Bronchial epithelial cell (primary cell): ENCODE measurements around the gene CDK14. TPM values are rescaled to one million over a fixed set of nuclear protein-coding genes. Genes with fewer than 3 reads are reported as not detected.

Source experiments
- DNase-seq: peaks from one replicate; pipeline ENCODE4 v3.0.0-alpha.2; 2010; ENCODE audit warnings: low read depth
- FAIRE-seq: peaks from 2 replicates; lab custom pipeline; 2011; peaks lifted over from hg19 to GRCh38; lab: Jason Lieb, UNC
- H3K27me3 ChIP-seq: 2 replicates; pipeline ENCODE4 v1.5.1; 2011; ENCODE audit warnings: low read length; ENCODE audit not compliant: control insufficient read depth, insufficient read depth
- H3K36me3 ChIP-seq: 2 replicates; pipeline ENCODE4 v1.5.1; 2011; ENCODE audit warnings: low read length; ENCODE audit not compliant: control insufficient read depth, insufficient read depth
- H3K4me3 ChIP-seq: 2 replicates; pipeline ENCODE4 v1.5.1; 2011; ENCODE audit warnings: mild to moderate bottlenecking, low read depth, low read length, control low read depth
- total RNA-seq: library from RNA; depleted of rRNA; stranded (reverse); fragments of >200 nt; gene quantifications from 2 replicates; pipeline ENCODE4 v1.2.1, GENCODE V29; 2014
- TF ChIP-seq, protein P1 (sequence below): IDR thresholded peaks from 2 replicates; pipeline ENCODE4 v1.5.1; 2011; ENCODE audit warnings: mild to moderate bottlenecking, moderate library complexity, low read length, control low read depth, inconsistent platforms; ENCODE audit not compliant: insufficient read depth, severe bottlenecking

Gene CDK14
- total RNA-seq, 1 donor from 2014 or later: 8.7 TPM

DNA sequence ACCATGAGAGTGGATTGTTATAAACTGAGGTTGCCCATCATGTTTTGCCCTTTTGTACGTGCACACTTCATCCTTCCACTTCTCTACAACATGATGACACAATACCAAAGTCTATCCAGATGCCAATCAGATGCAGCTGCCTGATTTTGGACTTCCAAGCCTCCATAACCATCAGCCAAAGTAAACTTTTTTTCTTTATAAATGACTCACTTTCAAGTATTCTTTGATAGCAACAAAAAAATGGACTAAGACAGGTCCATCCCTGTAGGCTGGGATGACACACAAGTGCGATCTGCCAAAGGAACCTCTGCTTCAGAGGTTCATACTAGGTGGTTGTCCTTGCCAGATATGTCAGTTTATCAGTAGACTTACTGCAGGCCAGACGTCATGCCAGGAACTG is 347.9 kb downstream of the CDK14 start:
- DNase-seq (no peak), FAIRE-seq (no peak)
- Histone ChIP-seq H3K36me3 (no peaks in the 10 kb centered on the region), H3K27me3 (no peaks in the 10 kb centered on the region), H3K4me3 (no peak overlapping the region)
- TF ChIP-seq, protein P1, sequence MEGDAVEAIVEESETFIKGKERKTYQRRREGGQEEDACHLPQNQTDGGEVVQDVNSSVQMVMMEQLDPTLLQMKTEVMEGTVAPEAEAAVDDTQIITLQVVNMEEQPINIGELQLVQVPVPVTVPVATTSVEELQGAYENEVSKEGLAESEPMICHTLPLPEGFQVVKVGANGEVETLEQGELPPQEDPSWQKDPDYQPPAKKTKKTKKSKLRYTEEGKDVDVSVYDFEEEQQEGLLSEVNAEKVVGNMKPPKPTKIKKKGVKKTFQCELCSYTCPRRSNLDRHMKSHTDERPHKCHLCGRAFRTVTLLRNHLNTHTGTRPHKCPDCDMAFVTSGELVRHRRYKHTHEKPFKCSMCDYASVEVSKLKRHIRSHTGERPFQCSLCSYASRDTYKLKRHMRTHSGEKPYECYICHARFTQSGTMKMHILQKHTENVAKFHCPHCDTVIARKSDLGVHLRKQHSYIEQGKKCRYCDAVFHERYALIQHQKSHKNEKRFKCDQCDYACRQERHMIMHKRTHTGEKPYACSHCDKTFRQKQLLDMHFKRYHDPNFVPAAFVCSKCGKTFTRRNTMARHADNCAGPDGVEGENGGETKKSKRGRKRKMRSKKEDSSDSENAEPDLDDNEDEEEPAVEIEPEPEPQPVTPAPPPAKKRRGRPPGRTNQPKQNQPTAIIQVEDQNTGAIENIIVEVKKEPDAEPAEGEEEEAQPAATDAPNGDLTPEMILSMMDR: no peak

DNA sequence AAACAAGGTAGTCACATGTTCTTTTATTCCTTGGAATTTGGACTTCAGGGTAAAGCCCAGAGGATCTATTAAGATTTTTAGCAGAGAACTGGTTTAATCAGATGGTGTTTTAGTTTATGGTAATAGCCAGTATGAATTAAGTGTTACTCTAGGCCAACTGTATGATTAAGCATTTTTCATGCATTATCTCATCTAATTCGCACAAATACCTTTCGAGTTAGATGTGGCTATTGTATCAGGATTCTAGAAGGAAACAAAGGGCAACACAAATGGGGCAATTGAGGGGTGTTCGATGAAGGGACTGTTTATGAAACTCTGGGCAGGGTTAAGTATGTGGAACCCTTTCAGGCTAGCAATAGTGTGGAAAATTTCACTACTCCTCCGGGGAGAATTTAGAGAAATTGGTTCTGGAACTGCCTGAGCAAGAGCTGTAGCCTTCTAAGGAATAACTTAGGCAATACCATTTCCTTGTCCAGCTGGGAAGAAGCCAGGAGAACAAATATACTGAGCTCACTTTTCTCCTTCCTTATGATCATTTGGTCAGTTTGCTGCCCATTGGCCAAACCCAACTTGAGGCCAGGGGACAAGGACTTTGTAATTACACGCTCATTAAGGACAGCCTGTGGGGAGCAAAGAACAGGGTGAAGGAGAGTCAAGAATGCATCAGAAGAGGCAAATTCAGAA is 349.1 kb downstream of the CDK14 start:
- no peak overlapping the region for H3K4me3 ChIP-seq
- no peaks in the 10 kb centered on the region for H3K36me3 ChIP-seq
- TF ChIP-seq, protein P1: no peak
- FAIRE-seq (no peak), DNase-seq (peak; percentile 50)
- no peaks in the 10 kb centered on the region for H3K27me3 ChIP-seq

GRCh38 chr7:90946730-90947501 is 350.8 kb downstream of the CDK14 start:
- H3K27me3 ChIP-seq: no peaks in the 10 kb centered on the region
- H3K36me3 ChIP-seq: no peaks in the 10 kb centered on the region
- TF ChIP-seq, protein P1: no peak
- no peak overlapping the region for H3K4me3 ChIP-seq
- FAIRE-seq (no peak), DNase-seq (no peak)

- FAIRE-seq (no peak), DNase-seq (no peak)
- TF ChIP-seq, protein P1: no peak
- Histone ChIP-seq H3K27me3 (no peaks in the 10 kb centered on the region), H3K36me3 (no peaks in the 10 kb centered on the region), H3K4me3 (no peak overlapping the region)
These were observed 352.0 kb downstream of the CDK14 start for GRCh38 chr7:90948085-90948484.

DNA sequence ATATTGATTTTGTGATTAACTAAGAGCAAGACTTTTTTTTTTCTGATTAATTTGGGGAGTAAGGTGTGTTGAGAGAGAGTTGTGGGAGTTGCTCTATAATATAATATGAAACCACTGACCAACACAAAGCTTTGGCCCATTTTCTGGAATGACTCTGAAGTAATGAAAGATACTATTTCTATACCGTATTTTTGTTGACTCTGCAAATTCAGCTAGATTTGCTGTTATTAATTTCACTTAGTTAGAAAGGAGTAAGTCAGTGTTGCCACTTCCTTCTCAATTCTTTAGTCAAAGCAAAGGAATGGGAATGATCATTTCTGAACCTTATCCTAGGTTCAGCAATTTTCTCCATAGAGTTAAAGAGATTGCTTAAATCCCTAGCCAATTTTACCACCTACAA is 355.1 kb downstream of the CDK14 start:
- no peak overlapping the region for H3K4me3 ChIP-seq
- TF ChIP-seq, protein P1: no peak
- no peaks in the 10 kb centered on the region for H3K36me3 ChIP-seq
- H3K27me3 ChIP-seq: no peaks in the 10 kb centered on the region
- no peak for FAIRE-seq
- DNase-seq: no peak
